GM12891 (cell line): ENCODE data around the gene SIGLEC9.
"Not testable (repeated sequence)": the region's sequence is repeated elsewhere in the genome, so short reads cannot be mapped to it uniquely, and the experiment has no call there.

Experiments
- POLR2A ChIP-seq: IDR thresholded peaks from 2 replicates; pipeline ENCODE4 v1.6.1; 2011; ENCODE audit warnings: low read depth, low read length, control low read depth
- POLR2AphosphoS5 ChIP-seq: IDR thresholded peaks from 2 replicates; pipeline ENCODE4 v1.6.1; 2011; ENCODE audit warnings: low read depth, low read length, control low read depth

DNA sequence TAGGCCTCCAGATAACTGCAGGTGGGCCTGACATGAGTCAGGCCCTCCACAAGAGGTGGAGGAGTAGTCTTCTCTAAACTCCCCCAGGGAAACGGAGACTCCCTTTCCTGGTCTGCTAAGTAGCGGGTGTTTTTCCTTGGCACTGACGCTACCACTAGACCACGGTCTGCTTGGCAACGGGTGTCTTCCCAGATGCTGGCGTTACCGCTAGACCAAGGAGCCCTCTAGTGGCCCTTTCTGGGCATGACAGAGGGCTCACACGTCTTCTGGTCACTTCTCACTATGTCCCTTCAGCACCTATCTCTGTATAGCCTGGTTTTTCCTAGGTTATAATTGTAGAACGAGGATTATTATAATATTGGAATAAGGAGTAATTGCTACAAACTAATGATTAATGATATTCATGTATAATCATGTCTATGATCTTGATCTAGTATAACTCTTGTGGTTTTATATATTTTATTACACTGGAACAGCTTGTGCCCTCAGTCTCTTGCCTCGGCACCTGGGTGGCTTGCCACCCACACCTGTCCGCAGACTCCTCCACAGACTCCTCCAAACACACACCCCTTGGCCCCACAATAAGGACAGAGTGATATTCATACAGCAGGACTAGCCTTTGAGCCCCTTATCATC, 44.7 kb downstream of the SIGLEC9 start:
- TF ChIP-seq POLR2AphosphoS5, POLR2A: not testable (repeated sequence)
